Measurements from ENCODE around the gene TMEM237.
"Not testable (repeated sequence)": the region's sequence is repeated elsewhere in the genome, so short reads cannot be mapped to it uniquely, and the experiment has no call there.

TMEM237 gene, protein sequence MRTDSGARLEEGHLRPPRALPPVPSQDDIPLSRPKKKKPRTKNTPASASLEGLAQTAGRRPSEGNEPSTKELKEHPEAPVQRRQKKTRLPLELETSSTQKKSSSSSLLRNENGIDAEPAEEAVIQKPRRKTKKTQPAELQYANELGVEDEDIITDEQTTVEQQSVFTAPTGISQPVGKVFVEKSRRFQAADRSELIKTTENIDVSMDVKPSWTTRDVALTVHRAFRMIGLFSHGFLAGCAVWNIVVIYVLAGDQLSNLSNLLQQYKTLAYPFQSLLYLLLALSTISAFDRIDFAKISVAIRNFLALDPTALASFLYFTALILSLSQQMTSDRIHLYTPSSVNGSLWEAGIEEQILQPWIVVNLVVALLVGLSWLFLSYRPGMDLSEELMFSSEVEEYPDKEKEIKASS

DNA sequence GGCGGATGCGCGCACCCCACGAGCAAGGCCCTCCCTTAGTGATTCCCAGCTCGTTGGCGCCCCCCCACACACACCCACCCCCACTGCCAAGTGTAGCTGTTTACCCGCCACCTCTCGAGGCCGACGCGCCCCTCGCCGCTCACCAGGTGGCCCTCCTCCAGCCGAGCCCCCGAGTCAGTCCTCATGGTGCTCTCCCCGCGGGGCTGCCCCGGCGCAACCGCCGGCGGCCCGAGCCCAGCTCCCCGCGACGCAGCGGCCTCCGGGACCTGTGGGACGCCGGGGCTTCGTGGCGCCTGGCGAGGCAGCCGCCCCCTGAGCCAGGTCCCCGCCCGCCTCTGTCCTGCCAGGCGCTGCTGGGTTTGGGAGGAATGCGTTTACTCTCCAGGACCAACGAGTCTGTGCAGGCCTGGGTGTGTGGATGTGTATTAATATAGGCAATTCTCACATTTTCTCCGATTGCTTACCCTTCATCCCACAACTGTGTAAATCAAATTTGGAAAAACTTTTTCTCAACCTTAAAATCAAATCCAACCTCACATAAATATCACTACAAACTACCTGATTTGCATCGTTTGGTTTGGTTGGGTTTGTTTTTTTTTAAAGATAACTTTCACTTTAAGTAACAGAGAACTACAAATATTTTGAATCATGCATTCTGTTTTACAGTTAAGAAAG, at the start of gene TMEM237:
Gene TMEM237 (minus strand): TSS at position 288 of the 675 bp plus-strand sequence. CDS start 103 bp downstream, at position 185.
- DNase-seq (ENCODE audit: low read depth, low spot score) = peak; percentile 32

DNA sequence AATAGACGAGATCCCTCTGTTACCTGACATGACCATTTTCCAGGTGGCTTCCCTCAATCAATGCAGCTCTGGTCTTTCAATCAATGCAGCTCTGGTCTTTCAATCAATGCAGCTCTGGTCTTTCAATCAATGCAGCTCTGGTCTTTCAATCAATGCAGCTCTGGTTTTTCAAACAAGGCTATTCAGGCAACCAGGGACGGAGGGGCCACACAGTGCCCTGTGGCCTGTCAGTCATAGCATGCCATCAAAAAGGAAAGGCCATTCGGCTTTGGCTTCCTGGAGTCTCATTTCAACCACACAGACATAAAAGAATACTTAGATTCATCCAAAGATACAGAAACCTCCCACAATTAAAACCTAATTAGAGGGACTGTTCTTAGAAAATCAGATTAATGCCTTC, 41.9 kb upstream of the TMEM237 start:
- DNase-seq (ENCODE audit: low read depth, low spot score) = no peak

DNA sequence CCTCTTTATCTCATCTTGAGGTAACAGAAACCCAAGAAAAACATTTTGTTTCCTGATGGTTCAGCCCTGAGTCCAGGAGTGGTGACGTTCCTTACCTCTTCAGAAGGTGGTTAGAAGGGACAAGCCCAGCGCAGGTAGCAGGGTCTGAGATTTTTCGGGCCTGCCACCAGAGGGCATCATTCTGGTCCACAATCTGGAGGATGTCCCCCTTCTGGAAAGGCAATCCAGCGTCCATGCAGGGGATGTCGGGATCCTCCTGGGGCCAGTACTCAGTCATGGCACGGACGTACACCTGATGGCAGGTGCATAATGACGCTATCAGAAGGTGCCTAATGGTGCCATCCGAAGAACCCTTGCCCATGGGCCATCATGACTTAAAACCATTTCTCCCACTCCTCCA, 37.4 kb upstream of the TMEM237 start:
- peak; percentile 72 for DNase-seq (ENCODE audit: low read depth, low spot score)

DNA sequence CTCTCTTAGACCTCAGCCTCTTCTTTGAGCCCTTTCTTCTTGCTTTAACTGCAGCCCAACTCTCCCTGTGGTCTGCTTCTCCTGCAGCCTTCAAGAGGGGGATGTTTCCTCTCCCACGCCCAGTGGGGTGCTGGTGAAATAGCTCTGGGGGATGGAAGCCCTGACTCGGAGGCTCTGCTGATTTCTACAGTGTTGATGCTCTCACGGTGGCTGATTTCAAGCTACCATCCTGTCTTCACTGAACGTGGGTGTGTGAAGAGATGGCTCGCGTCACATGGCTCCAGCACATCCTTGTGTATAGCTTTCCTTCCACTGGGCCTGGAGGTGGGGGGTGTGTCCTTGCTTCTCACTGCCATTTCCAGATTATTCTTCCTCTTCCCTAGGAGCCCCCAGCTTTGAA, 35.1 kb upstream of the TMEM237 start:
- no peak for DNase-seq (ENCODE audit: low read depth, low spot score)

DNA sequence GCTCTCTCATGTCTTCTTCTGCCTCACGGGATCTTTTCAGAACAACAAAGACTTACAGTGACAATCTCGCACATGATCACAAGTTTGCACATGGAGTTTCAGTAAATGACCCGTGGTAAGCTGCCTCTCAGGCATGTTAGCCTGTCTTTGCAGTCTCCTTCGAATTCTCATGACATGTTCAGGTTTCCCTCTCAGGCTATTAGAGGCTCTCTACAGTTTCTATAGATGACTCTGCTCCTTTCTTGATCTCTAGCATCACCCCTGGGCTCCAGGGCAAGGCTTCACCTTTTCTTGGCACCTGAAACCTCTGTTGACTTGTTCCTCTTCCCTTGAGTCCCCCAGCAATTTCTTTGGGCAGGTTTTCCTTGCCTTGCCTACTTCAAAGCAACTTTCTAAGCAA, 32.2 kb upstream of the TMEM237 start:
- no peak for DNase-seq (ENCODE audit: low read depth, low spot score)

DNA sequence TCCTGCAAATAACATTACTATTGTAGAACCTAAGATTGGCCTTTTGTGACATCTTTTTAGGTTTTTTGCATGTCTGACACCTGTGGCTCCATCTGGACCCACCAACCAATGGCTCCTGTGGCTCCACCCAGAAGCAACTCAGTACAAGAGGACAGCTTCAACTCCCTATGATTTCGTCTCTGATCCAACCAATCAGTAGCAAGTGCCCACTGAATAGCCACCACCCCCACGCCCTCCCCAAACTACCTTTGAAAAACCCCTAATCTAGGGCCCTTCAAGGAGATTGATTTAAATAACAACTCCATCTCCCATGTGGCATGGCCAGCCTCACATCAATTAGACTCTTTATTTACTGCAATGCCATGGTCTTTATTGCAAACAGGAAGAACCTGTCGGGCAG, 31.5 kb upstream of the TMEM237 start:
- DNase-seq (ENCODE audit: low read depth, low spot score) = no peak

DNA sequence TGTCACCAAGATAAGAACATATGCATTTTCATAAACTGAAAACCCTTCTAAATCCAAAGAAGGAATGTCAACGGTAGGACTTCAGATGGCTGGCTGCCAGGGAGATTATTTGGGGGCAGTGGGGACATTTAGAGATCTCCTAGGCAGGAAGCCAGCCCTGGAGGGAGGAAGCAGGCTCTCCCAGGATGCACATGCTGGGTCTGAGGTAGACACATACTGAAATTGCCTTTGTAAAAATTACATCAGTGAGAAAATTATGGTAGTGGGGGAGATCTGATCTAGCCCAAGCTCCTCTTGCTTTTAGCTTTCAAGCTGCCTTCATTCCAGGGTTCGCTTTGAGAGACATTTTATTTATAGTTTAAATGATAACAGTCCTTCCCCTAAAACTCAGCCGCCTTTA, 31.0 kb upstream of the TMEM237 start:
- DNase-seq (ENCODE audit: low read depth, low spot score) = no peak

DNA sequence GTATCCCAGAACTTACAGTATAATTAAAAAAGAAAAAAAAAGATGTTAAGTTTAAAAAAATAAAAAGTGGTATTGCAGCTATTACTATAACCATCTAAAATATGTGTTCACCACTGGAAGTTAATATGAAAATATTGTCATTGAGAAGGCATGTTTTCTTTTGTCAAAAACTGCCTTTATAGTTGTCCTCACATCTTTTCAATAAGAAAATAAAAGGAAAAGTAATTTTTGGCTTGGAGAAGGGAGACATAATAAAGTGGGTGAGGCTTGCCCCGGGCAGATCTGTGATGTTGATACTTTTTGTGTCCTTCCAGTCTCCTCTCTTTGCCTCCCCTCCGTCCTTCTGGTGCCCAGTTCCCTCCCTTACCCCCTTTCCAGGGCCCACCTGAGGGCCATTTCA, 30.2 kb upstream of the TMEM237 start:
- no peak for DNase-seq (ENCODE audit: low read depth, low spot score)

DNA sequence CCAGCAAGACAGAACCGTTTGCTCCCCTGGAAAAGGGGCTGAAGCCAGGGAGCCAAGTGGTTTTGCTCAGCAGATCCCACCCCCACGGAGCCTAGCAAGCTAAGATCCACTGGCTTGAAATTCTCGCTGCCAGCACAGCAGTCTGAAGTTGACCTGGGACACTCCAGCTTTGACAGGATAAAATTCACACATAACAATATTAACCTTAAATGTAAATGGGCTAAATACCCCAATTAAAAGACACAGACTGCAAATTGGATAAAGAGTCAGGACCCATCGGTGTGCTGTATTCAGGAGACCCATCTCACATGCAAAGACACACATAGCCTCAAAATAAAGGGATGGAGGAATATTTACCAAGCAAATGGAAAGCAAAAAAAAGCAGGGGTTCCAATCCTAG, 27.9 kb upstream of the TMEM237 start:
- DNase-seq (ENCODE audit: low read depth, low spot score) = not testable (repeated sequence)

DNA sequence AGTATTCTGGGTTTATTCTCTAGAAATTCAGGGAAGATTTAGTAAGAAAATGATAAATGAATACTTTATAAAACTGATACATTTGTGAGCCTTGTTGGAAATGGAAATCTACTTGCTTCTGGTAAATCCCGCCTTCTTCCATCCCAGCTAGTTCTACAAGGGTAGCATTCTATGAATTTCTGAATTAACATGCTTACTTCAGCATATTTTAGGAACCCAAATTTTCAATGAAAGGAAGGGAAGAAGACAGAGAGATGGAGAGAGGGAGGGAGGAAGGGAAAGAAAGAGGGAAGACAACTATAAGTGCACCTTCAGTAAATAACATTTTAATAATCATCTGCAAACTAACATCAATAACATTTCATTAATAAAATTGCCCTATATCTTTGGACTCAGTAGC, 26.6 kb upstream of the TMEM237 start:
- DNase-seq (ENCODE audit: low read depth, low spot score) = no peak

DNA sequence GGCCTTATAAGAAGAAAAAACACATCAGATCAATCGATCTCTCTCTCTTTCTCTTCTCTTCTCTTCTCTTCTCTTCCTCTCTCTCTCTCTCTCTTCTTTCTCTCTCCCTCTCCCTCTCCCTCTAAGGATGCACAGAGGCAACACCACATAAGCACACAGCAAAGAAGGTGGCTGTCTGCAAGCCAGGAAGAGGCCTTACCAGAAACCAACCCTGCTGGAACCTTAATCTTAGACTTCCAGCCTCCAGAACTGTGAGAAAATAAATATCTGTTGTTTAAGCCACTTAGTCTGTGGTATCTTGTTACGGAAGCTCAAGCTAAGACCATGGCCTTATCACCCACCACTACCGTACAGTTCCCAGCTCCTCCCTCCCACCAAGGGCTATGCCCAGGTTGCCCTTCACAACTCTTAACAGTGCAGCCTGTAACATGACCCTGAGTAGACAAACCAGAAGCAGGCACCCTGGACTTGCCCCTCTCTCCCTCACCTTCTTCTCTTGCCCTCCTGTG, 25.2 kb upstream of the TMEM237 start:
- no peak for DNase-seq (ENCODE audit: low read depth, low spot score)

DNA sequence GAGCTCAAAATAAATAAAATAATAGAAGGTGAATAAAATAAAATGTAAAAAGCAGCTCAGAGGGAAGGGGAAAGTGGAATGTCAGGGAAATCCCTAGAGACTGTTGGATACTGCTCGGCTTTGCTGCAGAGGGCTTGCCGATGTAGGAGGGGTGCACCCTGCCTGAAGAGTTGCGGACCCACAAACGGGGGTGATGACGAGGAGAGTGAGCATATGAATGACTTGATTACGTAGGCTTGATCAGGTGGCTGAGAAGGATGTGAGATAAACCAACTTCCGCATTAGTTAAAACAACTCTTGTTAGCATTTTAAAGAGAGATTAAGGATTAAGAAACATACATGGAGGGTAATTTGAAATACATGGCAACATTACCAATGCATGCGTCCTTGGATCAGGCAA, 21.0 kb upstream of the TMEM237 start:
- DNase-seq (ENCODE audit: low read depth, low spot score) = no peak

DNA sequence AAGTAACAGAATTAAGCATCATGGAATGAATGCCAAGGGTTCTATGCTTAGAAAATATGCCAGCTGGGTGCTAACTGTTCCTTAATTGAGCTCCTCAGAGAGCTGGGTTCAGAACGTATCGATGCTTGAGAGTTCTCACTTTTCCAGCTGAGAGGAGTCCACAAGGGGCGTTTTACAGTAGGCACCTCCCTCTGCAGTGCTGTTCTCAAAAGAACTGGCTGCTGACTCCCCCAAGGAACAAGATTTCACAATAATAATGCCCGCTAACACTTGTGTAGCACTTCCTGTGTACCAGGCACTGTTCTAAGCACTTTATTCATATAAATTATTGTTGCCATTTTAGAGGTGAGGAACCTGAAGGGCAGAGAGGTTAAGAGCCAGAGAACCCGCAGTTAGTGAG, 18.1 kb upstream of the TMEM237 start:
- no peak for DNase-seq (ENCODE audit: low read depth, low spot score)

DNA sequence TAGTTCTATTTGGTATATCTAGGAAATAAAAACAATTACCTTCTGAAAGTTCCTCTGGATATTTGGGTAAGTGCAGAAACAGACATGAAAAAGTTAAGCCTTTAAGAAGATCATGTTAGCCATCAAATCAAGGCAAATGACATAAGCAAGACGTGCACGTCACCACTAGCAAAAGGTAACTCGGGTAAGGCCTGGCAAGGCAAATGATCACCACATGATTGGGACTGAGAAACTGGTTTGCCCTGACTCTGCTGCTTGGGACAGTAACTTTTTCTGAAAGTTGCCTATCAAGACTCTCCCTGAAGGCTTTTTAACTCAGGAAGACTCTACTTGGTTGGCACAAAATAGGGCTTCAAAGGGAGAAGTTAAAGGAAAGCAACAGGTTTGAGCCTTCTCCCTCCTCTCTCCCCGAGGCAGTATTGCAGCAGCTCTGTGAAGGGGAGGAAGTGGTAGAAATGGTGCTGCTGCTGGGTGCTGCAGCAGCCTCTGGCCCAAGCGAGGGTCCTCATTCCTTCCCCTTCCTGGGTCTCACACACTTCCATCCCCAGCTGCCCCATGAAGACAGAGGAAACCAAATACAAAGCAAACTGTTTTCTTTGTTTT, 17.1 kb upstream of the TMEM237 start:
- DNase-seq (ENCODE audit: low read depth, low spot score) = peak; percentile 64

DNA sequence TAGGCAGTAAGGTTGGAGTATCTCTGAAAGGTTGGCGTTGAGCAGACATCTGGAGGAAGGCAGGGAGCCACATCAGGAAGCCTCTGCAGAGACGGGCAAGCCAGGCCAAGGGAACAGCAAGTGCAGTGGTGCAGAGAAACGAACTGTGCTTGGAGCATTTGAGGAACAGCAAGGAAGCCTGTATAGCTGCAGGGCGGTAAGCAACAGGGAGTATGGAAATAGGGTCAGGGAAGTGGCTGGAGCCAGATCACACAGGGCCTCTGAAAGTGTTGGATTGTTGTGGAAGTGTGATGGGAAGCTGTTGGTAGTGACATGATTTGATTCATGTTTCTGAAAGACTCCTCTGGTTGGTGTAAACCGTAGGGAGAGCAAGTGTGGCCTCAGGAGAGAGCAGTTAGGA, 13.4 kb upstream of the TMEM237 start:
- DNase-seq (ENCODE audit: low read depth, low spot score) = peak; percentile 48

DNA sequence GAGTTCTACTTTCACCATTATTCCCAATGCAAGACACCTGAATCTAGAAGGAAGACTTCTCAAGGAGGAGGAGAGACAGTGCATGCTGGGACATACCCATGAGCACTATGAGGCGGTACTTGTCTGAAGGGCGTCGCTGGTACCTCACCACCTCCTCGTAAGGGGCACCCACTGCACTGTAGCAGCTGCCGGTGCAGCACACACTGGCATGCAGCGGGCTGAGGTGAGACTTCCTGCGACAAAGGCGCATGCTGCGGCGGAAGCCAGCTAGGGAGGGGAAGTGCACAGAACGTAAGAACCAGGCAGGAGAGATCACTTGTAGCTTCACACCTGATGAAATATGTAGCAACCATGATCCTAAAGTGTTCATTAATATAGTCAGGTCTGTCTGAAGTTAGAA, 12.8 kb upstream of the TMEM237 start:
- no peak for DNase-seq (ENCODE audit: low read depth, low spot score)

DNA sequence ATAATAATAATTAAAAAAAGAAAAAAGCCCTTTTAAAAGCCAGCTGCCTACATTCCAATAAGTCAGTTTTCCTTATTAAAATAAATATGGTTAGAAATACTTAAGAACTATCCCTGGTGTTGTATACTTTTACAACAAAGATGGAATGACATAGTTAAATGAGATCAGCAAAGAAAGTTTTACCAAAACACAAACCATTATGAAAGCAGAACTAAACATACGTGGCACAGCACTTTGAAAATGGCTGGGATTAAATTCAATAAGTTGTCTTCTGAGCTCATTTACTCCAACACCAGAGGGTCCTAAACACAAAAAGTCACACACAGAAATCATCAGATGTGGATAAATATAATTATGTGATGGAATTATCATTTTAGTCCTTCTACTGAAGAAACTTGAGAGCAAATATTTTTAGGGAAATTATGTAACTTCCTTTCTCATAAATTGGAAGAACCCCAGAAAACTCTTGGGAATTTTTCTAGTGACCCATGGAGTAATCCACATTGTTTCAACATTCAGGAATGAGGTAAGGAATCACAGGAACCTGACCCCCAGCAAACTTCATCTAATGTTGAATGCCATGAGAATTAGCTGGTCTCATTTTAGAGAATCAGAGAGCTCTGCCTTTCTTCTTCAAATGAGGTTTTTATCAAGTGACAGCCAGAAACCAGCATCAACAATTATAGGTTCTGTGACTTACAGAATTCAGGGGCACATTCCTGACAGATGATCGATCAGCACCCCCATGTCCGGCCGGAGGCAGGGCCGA, 11.5 kb upstream of the TMEM237 start:
- no peak for DNase-seq (ENCODE audit: low read depth, low spot score)

DNA sequence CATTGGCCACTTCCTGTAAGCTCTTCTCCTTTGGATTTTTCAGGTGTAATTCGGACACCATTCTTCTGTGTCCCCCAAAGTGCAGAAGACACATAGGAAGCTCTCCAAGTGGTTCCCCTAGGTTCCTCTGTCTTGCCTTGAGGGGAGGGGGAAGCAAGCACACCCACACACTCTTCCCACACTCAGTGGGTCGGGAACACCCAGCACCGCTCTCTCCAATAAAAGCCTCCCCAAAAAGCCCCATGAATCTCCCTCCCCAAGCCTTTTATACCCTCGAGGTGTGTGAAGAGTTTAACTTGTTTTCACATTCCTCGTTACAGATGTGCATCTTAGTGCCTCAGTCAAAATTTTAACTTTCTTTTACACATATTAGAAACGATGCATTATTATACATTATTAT, 9.9 kb upstream of the TMEM237 start:
- DNase-seq (ENCODE audit: low read depth, low spot score) = no peak

DNA sequence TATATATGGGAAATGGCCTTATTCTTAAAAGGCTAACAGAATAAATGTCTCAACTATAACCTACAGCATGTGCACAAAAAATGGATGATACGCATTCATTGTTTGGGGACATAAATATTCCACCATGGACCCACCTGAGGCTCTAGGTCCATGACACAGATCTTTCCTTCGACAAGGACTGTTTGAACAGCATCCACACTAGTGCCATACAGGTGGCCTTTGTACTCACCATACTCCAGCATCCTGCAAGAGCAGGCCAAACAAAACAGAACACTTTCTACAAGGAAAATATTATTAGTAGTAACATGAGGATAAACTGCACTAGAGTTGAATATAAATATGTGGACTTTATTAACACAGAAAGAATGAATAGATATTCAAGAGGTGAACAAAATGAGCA, 6.1 kb upstream of the TMEM237 start:
- no peak for DNase-seq (ENCODE audit: low read depth, low spot score)

DNA sequence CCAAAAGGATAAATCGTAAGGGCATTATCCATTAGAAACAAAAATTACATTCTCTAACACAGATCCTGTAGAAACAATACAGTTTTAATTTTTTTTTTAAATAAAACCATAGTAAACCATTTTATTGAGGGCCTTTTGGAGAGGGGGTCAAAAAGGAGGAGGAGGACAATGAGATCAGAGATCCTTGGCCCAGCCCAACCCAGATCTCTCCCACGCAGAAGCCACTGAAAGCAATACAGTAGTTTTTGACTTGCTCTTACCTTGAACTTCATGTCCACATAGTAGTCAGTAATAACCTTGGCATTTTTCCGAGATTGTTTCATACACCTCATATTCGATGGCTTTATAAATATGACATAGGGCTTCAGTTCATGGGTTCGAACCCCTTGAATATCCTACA, 4.1 kb upstream of the TMEM237 start:
- no peak for DNase-seq (ENCODE audit: low read depth, low spot score)

DNA sequence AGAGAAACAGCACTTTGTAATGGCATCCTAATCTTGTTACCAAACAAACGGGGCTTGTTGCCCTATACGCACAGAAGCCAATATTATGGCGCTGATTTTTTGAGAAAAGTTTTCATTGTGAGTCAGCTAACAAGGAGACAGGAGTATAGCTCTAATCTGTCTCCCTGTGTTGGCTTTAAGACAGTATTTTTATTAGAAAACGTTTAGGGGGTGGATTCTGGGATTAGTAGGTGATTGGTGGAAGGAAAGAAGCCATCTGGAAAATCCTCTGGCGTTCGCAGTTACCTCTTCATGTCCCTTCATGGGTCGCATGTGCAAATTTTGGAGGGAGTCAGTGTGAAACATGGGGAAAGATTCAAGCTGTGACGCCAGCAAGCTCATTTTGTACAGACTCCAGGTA, 698 bp upstream of the TMEM237 start:
- DNase-seq (ENCODE audit: low read depth, low spot score) = no peak
